NCI-H2029 treated with DMSO at 0.1 percent for 48 hours (cell line): ENCODE results near the gene DPM1.
A peak's percentile ranks its signal among the peaks of the same experiment; 100 is the strongest.

Experiments
- DNase-seq: peaks from one replicate; lab custom pipeline; 2025; lab: John Stamatoyannopoulos, UW

Gene DPM1

DNA sequence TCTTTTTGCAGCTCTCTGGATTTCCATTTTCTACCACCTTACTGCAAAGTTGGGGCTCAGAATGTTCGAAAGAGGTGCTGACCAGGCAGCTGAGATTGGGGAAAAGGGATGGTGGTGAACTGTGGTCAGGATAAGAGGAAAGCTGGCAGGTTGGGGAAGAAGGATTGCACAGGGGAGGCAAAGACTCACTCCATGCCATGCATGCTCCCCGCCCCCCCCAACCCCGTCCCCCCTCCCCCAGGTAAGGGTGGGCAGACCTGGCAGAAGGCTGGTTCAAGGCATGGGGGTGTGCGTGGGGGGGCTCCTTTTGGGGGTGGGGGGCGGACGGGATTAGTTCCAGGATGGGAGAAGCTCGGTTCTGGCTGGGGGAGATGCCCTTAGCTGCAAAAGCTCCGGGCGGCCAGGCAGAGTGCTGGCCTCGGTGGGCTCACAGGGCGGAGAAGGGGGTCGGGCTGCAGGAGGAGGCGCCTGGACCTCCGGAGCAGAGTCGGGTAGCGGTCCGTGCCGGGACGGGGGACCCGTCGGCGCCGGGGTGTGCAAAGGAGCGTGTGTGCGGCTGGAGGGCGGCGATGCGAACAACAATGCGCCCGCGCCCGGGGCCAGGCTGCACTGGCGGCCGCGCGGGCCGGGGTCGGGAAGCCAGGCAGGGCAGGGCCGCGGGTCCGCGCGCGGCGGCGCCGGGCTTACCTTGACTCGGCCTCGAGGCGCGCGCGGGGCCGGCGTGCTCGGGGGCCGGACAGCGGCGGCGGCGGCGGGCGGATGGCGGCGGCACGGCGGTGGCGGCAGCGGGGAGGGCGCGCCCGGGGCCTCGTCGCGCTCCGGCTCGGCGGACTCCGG, 28.0 kb downstream of the DPM1 start:
- peak; percentile 26 for DNase-seq

DNA sequence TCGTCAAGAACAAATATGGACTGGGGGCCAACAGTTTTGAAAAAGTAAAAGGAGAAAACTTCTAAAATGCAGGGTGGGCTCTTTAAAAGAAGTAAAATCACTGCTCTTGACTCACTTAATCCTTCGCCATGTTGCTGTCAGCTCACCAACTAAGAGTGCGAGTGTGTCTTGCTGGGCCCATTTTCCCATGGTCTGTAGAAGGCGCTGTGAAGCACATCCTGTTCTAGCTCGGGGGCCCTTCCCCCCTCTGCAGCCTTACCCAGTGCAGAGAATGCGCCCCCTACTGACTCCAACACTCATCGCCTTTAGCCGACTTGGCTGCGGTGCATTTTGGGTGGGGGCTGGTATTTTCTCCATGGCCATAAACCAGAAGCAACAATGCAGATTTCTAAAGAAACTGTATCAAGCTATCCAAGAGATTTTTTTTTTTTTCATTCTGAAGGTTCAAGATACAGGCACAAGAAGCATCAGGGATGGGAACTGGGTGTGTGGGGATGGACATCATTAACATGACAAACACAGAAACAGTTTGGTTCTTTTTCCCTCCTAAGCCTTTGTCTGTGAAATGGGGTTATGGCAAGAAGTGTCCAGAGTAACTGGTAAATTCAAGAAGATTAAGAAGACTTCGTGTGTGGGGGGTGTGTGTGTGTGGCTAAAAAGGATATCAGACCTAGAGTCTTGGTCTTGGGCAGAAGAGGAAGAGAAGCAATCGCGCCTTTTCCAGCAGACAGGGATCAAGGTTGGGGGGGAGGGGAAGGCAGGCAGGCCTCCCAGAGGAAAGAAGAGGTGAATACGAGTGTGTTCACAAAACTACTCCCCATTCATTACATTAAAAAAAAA, 28.8 kb downstream of the DPM1 start:
- peak; percentile 68 for DNase-seq

DNA sequence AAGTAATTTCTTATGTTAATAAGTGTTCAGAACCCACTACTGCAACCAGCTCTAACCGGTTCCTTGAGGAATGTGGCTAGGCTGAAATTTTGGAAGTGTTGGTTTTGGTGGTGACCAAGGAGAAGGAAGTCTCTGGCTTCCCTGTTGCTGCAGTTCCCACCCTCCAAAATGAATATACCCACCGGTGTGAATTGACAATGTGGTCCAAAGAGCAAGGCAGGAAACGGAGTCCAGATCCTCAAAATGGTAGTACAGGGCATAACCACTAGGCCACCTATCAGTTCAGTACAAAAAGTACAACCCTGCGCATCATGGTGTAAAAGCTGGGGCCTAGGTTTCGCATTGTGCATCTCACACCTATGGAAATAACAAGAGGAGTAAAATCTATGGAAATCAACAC, 29.9 kb downstream of the DPM1 start:
- DNase-seq = no peak

GRCh38 chr20:50926530-50926929, 31.8 kb downstream of the DPM1 start:
- no peak for DNase-seq

GRCh38 chr20:50924261-50924920, 33.9 kb downstream of the DPM1 start:
- no peak for DNase-seq

DNA sequence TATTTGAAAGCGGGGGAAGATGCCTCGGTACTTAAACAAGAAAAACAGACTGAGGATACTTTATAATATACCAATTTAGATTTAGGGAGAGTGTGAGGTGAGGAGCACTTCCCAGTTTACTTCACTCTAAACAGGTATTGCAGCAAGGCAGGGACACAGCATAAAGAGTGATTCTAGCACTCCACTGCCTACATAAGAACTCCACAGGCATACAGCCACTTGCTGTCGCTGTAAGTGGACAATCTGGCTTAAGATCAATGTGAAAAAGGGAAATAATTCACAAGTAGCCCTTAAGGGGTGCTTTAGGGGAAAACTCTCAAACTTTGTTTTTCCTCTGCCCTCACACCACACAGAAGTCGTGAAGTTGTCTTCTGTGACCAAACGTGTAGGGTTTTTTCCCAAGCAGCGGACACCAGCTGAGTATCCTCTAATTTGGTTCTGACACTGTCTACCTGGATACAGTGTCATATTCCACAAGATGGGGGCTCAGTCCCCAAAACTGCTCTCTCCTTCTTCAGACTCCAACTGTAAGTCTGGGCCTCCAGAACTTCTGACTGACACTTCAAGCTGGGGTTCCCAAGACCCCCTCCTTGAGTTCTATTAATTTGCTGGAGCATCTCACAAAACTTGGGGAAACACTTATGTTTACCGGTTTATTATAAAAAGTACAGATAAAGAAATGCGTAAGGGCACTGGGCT, 36.4 kb downstream of the DPM1 start:
- no peak for DNase-seq

DNA sequence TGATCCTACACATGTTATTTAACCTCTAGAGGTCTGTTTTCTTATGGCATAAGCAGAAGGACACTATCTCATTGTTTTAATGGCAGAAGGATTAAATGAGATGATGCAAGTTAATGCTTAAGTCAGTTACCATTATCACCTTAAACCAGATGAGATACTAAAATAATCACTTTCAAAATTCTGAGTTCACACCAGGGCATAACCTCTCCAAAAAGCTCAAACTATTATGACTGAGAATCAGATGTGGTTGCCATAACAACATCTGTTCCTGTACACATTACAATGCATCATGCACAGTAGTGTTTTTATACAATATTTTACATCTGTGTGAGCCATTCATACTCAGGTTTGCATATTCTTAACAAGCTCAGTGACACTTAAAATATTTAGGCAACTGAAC, 37.3 kb downstream of the DPM1 start:
- DNase-seq = no peak

- no peak for DNase-seq
These were observed 38.8 kb downstream of the DPM1 start for GRCh38 chr20:50919567-50919966.

DNA sequence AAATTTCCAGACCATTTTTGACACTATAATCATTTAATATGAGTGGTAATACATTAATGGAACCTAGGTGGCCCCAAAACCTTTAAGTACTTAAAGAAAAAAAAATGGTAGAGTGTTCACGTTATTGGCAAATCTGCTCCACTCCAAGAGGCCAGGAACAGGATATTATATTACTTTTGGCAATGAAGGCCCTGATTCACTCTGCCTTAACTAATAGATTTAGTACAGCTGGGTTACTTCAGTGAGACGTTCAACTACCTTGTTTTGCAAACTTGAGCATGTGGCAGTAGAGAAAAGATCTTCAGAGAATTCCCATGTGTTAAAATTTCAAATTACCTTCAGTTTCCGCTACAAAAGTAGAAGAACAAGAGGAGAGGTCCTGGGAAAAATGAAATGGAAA, 39.9 kb downstream of the DPM1 start:
- DNase-seq = no peak

DNA sequence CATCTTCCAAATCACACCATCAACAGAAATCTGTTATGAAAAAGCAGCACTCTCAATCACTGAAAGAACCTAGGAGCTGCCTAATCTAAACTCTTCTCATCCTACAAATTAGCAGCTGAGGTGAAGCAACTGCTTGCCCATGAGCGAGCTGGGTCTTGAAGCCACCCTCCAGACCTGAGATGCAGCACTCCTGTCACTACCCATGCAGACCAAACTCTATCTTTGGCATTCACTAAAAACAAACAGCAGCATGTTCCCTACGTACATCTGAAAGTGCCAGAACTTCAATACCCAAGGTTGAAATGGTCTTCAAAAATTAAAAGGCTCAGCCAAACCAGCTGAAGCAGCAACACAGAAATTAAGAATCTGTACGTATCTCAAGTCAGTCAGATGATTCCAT, 41.4 kb downstream of the DPM1 start:
- no peak for DNase-seq

- no peak for DNase-seq
These were observed 42.1 kb downstream of the DPM1 start for GRCh38 chr20:50916257-50916656.

DNA sequence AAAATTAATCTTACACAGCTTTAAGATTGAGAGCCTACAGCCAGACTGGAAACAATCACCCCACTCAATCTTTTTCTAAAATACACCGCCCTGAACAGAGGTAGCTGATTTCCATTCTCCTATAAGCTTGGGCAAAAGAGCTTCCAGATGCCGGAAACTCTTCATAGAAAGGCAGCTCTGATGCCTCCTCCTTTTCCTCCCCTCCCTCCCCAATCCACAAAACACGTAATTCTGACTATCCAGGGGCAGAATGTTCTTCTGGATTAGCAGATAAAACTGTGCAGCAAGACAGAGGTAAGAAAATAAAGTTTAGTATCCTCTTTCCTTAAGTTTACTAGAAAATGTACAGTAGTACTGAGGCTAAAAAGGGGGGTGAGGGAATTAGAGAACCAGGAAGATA, 42.9 kb downstream of the DPM1 start:
- DNase-seq = no peak

- peak; percentile 28 for DNase-seq
These were observed 44.5 kb downstream of the DPM1 start for GRCh38 chr20:50913690-50914375.

- DNase-seq = no peak
These were observed 46.6 kb downstream of the DPM1 start for GRCh38 chr20:50911716-50912115.

GRCh38 chr20:50911030-50911429, 47.3 kb downstream of the DPM1 start:
- no peak for DNase-seq

- no peak for DNase-seq
These were observed 48.9 kb downstream of the DPM1 start for GRCh38 chr20:50909413-50909812.

DNA sequence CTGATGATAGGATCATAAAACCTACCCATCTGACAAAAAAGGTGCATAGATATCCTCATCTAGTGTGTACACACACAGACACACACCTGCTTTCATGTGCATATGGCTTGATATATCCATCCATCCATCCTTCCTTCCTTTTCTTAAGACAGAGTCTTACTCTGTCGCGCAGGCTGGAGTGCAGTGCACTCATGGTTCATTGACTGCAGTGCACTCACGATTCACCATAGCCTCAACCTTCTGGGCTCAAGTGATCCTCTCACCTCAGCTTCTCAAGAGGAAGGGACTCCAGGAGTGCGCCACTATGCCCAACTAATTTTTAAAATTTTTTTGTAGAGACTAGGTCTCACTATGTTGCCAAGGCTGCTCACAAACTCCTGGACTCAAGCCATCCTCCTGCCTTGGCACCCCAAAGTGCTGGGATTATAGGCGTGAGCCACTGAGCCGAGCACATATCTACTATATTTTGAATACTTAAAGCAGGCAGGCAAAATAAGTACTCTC, 54.2 kb downstream of the DPM1 start:
- no peak for DNase-seq

GRCh38 chr20:50903353-50904051, 54.8 kb downstream of the DPM1 start:
- no peak for DNase-seq

- no peak for DNase-seq
These were observed 57.0 kb downstream of the DPM1 start for GRCh38 chr20:50901301-50901700.

- DNase-seq = no peak
These were observed 58.1 kb downstream of the DPM1 start for GRCh38 chr20:50900261-50900660.

DNA sequence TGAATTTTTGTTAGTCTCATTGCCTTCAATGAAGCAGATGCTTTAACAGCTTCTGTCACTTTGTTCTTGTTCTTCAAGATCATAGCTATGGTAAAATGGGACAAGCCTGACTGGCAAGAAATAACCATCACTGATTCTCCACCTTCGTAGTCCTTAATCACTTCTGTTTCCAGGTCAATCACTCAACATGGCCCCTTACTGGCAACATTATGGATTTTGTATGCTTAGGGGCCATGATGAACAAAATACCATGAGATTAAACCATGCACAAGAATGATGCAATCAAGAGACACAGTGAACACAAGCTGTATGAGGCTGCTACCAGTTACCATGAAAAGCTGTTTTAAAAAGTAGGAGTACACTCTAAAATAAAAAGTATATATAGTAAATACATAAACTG, 59.9 kb downstream of the DPM1 start:
- DNase-seq = no peak
